ENCODE results near the gene CST11. TPM values are rescaled to one million over a fixed set of nuclear protein-coding genes. Genes with fewer than 3 reads are reported as not detected.

Gene CST11
- total RNA-seq, 1 donor from 2014 or later, result not detected

GRCh38 chr20:23435626-23436539 lies 16.8 kb downstream of the CST11 start:
- Mint-ChIP-seq H3K27me3 (ENCODE audit: low read depth) (no peaks in the 10 kb centered on the region), H3K4me1 (ENCODE audit: low read depth) (no peaks in the 10 kb centered on the region), H3K4me3 (ENCODE audit: unreplicated experiment) (no peak overlapping the region), H3K27ac (ENCODE audit: unreplicated experiment) (no peak overlapping the region), H3K9me3 (ENCODE audit: low read depth) (no peaks in the 10 kb centered on the region), H3K36me3 (ENCODE audit: low read depth) (no peaks in the 10 kb centered on the region)
- TF ChIP-seq CTCF (IDR thresholded peaks at IDR 0.05), result no peak
- no peak for DNase-seq (ENCODE audit: low spot score)

- Mint-ChIP-seq H3K36me3 (ENCODE audit: low read depth) (no peaks in the 10 kb centered on the region), H3K9me3 (ENCODE audit: low read depth) (no peaks in the 10 kb centered on the region)
- no peak for DNase-seq (ENCODE audit: low spot score)
Measured at GRCh38 chr20:23434521-23435313, 18.0 kb downstream of the CST11 start.

GRCh38 chr20:23433628-23434027 lies 19.0 kb downstream of the CST11 start:
- no peak for DNase-seq (ENCODE audit: low spot score)
- no peak overlapping the region for H3K27ac Mint-ChIP-seq (ENCODE audit: unreplicated experiment)
- no peaks in the 10 kb centered on the region for H3K36me3 Mint-ChIP-seq (ENCODE audit: low read depth)
- H3K27me3 Mint-ChIP-seq (ENCODE audit: low read depth), result no peaks in the 10 kb centered on the region
- H3K9me3 Mint-ChIP-seq (ENCODE audit: low read depth), result no peaks in the 10 kb centered on the region
- TF ChIP-seq CTCF (IDR thresholded peaks at IDR 0.05), result no peak
- no peak overlapping the region for H3K4me3 Mint-ChIP-seq (ENCODE audit: unreplicated experiment)
- no peaks in the 10 kb centered on the region for H3K4me1 Mint-ChIP-seq (ENCODE audit: low read depth)

More at GRCh38 chr20:23434521-23435313, 18.0 kb downstream of the CST11 start:
- Mint-ChIP-seq H3K27ac (ENCODE audit: unreplicated experiment) (no peak overlapping the region), H3K4me1 (ENCODE audit: low read depth) (no peaks in the 10 kb centered on the region), H3K27me3 (ENCODE audit: low read depth) (no peaks in the 10 kb centered on the region), H3K4me3 (ENCODE audit: unreplicated experiment) (no peak overlapping the region)
- TF ChIP-seq CTCF (IDR thresholded peaks at IDR 0.05), result no peak

GRCh38 chr20:23425129-23425528 lies 27.5 kb downstream of the CST11 start:
- no peak for DNase-seq (ENCODE audit: low spot score)
- no peaks in the 10 kb centered on the region for H3K27me3 Mint-ChIP-seq (ENCODE audit: low read depth)
- no peaks in the 10 kb centered on the region for H3K36me3 Mint-ChIP-seq (ENCODE audit: low read depth)
- no peak for TF ChIP-seq CTCF (IDR thresholded peaks at IDR 0.05)
- H3K4me3 Mint-ChIP-seq (ENCODE audit: unreplicated experiment), result no peak overlapping the region
- no peaks in the 10 kb centered on the region for H3K9me3 Mint-ChIP-seq (ENCODE audit: low read depth)
- peaks cover 6% of the 10 kb centered on the region for H3K4me1 Mint-ChIP-seq (ENCODE audit: low read depth)
- H3K27ac Mint-ChIP-seq (ENCODE audit: unreplicated experiment), result no peak overlapping the region

Measured in chondrocyte (in vitro differentiated cells).